ENCODE measurements around the gene NPNT.

- TF ChIP-seq POLR2A (IDR thresholded peaks at IDR 0.05) (no peak), CTCF (IDR thresholded peaks at IDR 0.05) (no peak)
Observed at GRCh38 chr4:105845559-105845958, 49.7 kb upstream of the NPNT start.

All from vagina (tissue), 2 donors.